Activated T-cell treated with anti-CD3 and anti-CD28 coated beads, Interleukin-2, amount 50 U/mL, for 24 hours (primary cell): ENCODE results near the gene RPE65.

Source experiments
- DNase-seq: peaks from one replicate; pipeline ENCODE4 v3.0.0-alpha.2; 2020
- H3K27ac Mint-ChIP-seq: 2 replicates; pipeline ENCODE4 v1.8.0; 2020; ENCODE audit warnings: mild to moderate bottlenecking, mixed read lengths
- H3K27me3 Mint-ChIP-seq: 2 replicates; pipeline ENCODE4 v1.8.0; 2020; ENCODE audit warnings: mixed read lengths
- H3K36me3 Mint-ChIP-seq: 2 replicates; pipeline ENCODE4 v1.8.0; 2020; ENCODE audit warnings: low read depth, mixed read lengths
- H3K4me1 Mint-ChIP-seq: 2 replicates; pipeline ENCODE4 v1.8.0; 2020; ENCODE audit warnings: low read depth, mixed read lengths
- H3K4me3 Mint-ChIP-seq: 2 replicates; pipeline ENCODE4 v1.8.0; 2020; ENCODE audit warnings: mild to moderate bottlenecking, moderate library complexity, mixed read lengths
- H3K9me3 Mint-ChIP-seq: 2 replicates; pipeline ENCODE4 v1.8.0; 2020; ENCODE audit warnings: mixed read lengths

RPE65 gene

GRCh38 chr1:68470388-68470970 is 20.7 kb upstream of the RPE65 start:
- no peaks in the 10 kb centered on the region for H3K36me3 Mint-ChIP-seq
- H3K4me1 Mint-ChIP-seq: no peaks in the 10 kb centered on the region
- no peak overlapping the region for H3K27ac Mint-ChIP-seq
- H3K4me3 Mint-ChIP-seq: no peak overlapping the region
- no peaks in the 10 kb centered on the region for H3K27me3 Mint-ChIP-seq
- DNase-seq: no peak
- H3K9me3 Mint-ChIP-seq: no peaks in the 10 kb centered on the region

- Mint-ChIP-seq H3K4me3 (no peak overlapping the region), H3K27me3 (no peaks in the 10 kb centered on the region), H3K36me3 (no peaks in the 10 kb centered on the region), H3K9me3 (no peaks in the 10 kb centered on the region), H3K4me1 (no peaks in the 10 kb centered on the region), H3K27ac (no peak overlapping the region)
- no peak for DNase-seq
Measured at GRCh38 chr1:68464891-68465290, 15.1 kb upstream of the RPE65 start.

- no peak for DNase-seq
- no peaks in the 10 kb centered on the region for H3K9me3 Mint-ChIP-seq
- H3K36me3 Mint-ChIP-seq: no peaks in the 10 kb centered on the region
- no peak overlapping the region for H3K27ac Mint-ChIP-seq
- no peaks in the 10 kb centered on the region for H3K4me1 Mint-ChIP-seq
- no peaks in the 10 kb centered on the region for H3K27me3 Mint-ChIP-seq
- H3K4me3 Mint-ChIP-seq: no peak overlapping the region
Measured at GRCh38 chr1:68460935-68461334, 11.2 kb upstream of the RPE65 start.

GRCh38 chr1:68459796-68460195 is 10.0 kb upstream of the RPE65 start:
- no peak overlapping the region for H3K27ac Mint-ChIP-seq

GRCh38 chr1:68459091-68459490 is 9.3 kb upstream of the RPE65 start:
- H3K4me3 Mint-ChIP-seq: no peak overlapping the region
- no peak overlapping the region for H3K27ac Mint-ChIP-seq

More at GRCh38 chr1:68459796-68460195, 10.0 kb upstream of the RPE65 start:
- Mint-ChIP-seq H3K36me3 (no peaks in the 10 kb centered on the region), H3K4me3 (no peak overlapping the region), H3K27me3 (no peaks in the 10 kb centered on the region), H3K9me3 (no peaks in the 10 kb centered on the region), H3K4me1 (no peaks in the 10 kb centered on the region)
- DNase-seq: no peak

GRCh38 chr1:68456202-68456601 is 6.4 kb upstream of the RPE65 start:
- no peaks in the 10 kb centered on the region for H3K36me3 Mint-ChIP-seq
- H3K4me3 Mint-ChIP-seq: no peak overlapping the region
- no peaks in the 10 kb centered on the region for H3K9me3 Mint-ChIP-seq
- no peaks in the 10 kb centered on the region for H3K27me3 Mint-ChIP-seq
- H3K4me1 Mint-ChIP-seq: no peaks in the 10 kb centered on the region
- no peak overlapping the region for H3K27ac Mint-ChIP-seq
- DNase-seq: no peak

More at GRCh38 chr1:68459091-68459490, 9.3 kb upstream of the RPE65 start:
- H3K27me3 Mint-ChIP-seq: no peaks in the 10 kb centered on the region
- no peaks in the 10 kb centered on the region for H3K4me1 Mint-ChIP-seq
- H3K9me3 Mint-ChIP-seq: no peaks in the 10 kb centered on the region
- DNase-seq: no peak
- H3K36me3 Mint-ChIP-seq: no peaks in the 10 kb centered on the region

- DNase-seq: no peak
- no peaks in the 10 kb centered on the region for H3K4me1 Mint-ChIP-seq
- no peaks in the 10 kb centered on the region for H3K9me3 Mint-ChIP-seq
- H3K27ac Mint-ChIP-seq: no peak overlapping the region
- no peaks in the 10 kb centered on the region for H3K36me3 Mint-ChIP-seq
- no peaks in the 10 kb centered on the region for H3K27me3 Mint-ChIP-seq
- H3K4me3 Mint-ChIP-seq: no peak overlapping the region
Measured at GRCh38 chr1:68454534-68454933, 4.8 kb upstream of the RPE65 start.

- Mint-ChIP-seq H3K9me3 (no peaks in the 10 kb centered on the region), H3K36me3 (no peaks in the 10 kb centered on the region), H3K27me3 (no peaks in the 10 kb centered on the region), H3K27ac (no peak overlapping the region), H3K4me1 (no peaks in the 10 kb centered on the region), H3K4me3 (no peak overlapping the region)
- DNase-seq: no peak
Measured at GRCh38 chr1:68453060-68453670, 3.4 kb upstream of the RPE65 start.

- Mint-ChIP-seq H3K36me3 (no peaks in the 10 kb centered on the region), H3K4me1 (no peaks in the 10 kb centered on the region), H3K9me3 (no peaks in the 10 kb centered on the region), H3K4me3 (no peak overlapping the region), H3K27me3 (peaks cover 6% of the 10 kb centered on the region), H3K27ac (no peak overlapping the region)
- no peak for DNase-seq
Measured at GRCh38 chr1:68448365-68448764, 1.4 kb downstream of the RPE65 start.

- Mint-ChIP-seq H3K27ac (no peak overlapping the region), H3K9me3 (no peaks in the 10 kb centered on the region), H3K36me3 (no peaks in the 10 kb centered on the region), H3K4me3 (no peak overlapping the region), H3K27me3 (peaks cover 10% of the 10 kb centered on the region), H3K4me1 (no peaks in the 10 kb centered on the region)
- DNase-seq: no peak
Measured at GRCh38 chr1:68445709-68446108, 4.0 kb downstream of the RPE65 start.

- Mint-ChIP-seq H3K4me1 (no peaks in the 10 kb centered on the region), H3K9me3 (no peaks in the 10 kb centered on the region), H3K4me3 (no peak overlapping the region), H3K27ac (no peak overlapping the region), H3K27me3 (peaks cover 10% of the 10 kb centered on the region), H3K36me3 (no peaks in the 10 kb centered on the region)
- DNase-seq: no peak
Measured at GRCh38 chr1:68442822-68443556, 6.8 kb downstream of the RPE65 start.

GRCh38 chr1:68442006-68442405 is 7.7 kb downstream of the RPE65 start:
- H3K9me3 Mint-ChIP-seq: no peaks in the 10 kb centered on the region
- no peaks in the 10 kb centered on the region for H3K36me3 Mint-ChIP-seq
- no peak for DNase-seq
- H3K4me3 Mint-ChIP-seq: no peak overlapping the region
- H3K4me1 Mint-ChIP-seq: no peaks in the 10 kb centered on the region
- no peak overlapping the region for H3K27ac Mint-ChIP-seq
- H3K27me3 Mint-ChIP-seq: peaks cover 10% of the 10 kb centered on the region

GRCh38 chr1:68438310-68438709 is 11.4 kb downstream of the RPE65 start:
- H3K27me3 Mint-ChIP-seq: peaks cover 4% of the 10 kb centered on the region
- no peaks in the 10 kb centered on the region for H3K36me3 Mint-ChIP-seq
- H3K9me3 Mint-ChIP-seq: no peaks in the 10 kb centered on the region
- no peak for DNase-seq
- H3K27ac Mint-ChIP-seq: no peak overlapping the region
- no peaks in the 10 kb centered on the region for H3K4me1 Mint-ChIP-seq
- no peak overlapping the region for H3K4me3 Mint-ChIP-seq

GRCh38 chr1:68433395-68433794 is 16.4 kb downstream of the RPE65 start:
- Mint-ChIP-seq H3K27me3 (no peaks in the 10 kb centered on the region), H3K4me3 (no peak overlapping the region), H3K36me3 (no peaks in the 10 kb centered on the region), H3K27ac (no peak overlapping the region), H3K4me1 (no peaks in the 10 kb centered on the region), H3K9me3 (no peaks in the 10 kb centered on the region)
- no peak for DNase-seq

GRCh38 chr1:68431076-68431475 is 18.7 kb downstream of the RPE65 start:
- no peaks in the 10 kb centered on the region for H3K27me3 Mint-ChIP-seq
- no peaks in the 10 kb centered on the region for H3K4me1 Mint-ChIP-seq
- no peak for DNase-seq
- H3K9me3 Mint-ChIP-seq: no peaks in the 10 kb centered on the region
- H3K27ac Mint-ChIP-seq: no peak overlapping the region
- no peaks in the 10 kb centered on the region for H3K36me3 Mint-ChIP-seq
- H3K4me3 Mint-ChIP-seq: no peak overlapping the region
